ENCODE measurements around the gene PNPLA7. TPM values are rescaled to one million over a fixed set of nuclear protein-coding genes. Genes with fewer than 3 reads are reported as not detected.
A peak's percentile ranks its signal among the peaks of the same experiment; 100 is the strongest.

Gene PNPLA7
- total RNA-seq, 3 donors from 2014 or later (not counting 1 experiment from before 2014, with no cell fraction given), result 4.3 to 6.4 (median 4.9) TPM

DNA sequence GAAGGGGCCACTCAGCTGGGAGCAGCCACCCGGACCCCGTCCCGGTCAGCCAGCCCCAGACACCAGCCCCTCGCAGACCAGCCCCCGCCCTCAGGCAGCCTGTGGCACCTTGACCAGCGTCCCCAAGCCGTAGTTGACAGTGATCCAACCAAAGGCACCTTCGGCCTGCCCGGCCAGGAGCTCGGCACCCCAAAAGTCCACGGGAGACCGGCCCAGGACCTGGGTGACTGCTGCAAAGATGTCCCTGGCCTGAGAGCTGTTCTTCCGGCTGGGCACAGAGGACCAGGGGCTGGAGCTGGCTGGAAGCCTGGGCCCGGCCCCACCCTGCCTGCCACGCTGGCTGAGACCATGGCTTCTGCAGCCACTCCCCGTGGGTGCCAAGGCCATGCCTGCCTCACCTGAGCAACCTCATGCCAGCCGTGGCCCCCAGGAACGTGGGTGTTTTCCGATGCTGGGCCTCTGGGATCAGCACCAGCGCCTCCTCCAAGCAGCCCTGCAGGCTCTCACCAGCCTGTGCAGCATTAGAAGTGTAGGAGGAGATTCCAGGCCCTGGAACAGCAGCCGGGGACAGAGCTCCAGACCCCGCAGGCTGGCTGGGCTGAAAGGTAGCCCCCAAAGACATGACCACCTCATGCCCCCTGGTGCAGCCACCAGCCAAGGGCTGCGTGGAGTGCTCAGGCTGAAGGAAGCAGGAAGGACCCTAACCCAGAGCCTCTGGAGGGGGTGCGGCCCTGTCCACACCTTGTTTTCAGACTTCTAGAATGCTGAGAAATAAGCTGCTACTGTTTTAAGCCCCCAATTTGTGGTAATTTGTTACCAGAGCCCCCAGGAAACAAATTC is 113.2 kb downstream of the PNPLA7 start:
- DNase-seq, result no peak
- peaks cover 4% of the 10 kb centered on the region in 2 donors for H3K4me1 Mint-ChIP-seq
- peaks cover 2 to 4% of the 10 kb centered on the region in 2 donors for H3K27me3 Mint-ChIP-seq (ENCODE audit: low read depth in 2 of 2)
- TF ChIP-seq, protein P1, sequence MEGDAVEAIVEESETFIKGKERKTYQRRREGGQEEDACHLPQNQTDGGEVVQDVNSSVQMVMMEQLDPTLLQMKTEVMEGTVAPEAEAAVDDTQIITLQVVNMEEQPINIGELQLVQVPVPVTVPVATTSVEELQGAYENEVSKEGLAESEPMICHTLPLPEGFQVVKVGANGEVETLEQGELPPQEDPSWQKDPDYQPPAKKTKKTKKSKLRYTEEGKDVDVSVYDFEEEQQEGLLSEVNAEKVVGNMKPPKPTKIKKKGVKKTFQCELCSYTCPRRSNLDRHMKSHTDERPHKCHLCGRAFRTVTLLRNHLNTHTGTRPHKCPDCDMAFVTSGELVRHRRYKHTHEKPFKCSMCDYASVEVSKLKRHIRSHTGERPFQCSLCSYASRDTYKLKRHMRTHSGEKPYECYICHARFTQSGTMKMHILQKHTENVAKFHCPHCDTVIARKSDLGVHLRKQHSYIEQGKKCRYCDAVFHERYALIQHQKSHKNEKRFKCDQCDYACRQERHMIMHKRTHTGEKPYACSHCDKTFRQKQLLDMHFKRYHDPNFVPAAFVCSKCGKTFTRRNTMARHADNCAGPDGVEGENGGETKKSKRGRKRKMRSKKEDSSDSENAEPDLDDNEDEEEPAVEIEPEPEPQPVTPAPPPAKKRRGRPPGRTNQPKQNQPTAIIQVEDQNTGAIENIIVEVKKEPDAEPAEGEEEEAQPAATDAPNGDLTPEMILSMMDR (IDR thresholded peaks at IDR 0.05), result no peak
- H3K36me3 ChIP-seq (ENCODE audit: control insufficient read depth, insufficient read depth, low read length), result no peaks in the 10 kb centered on the region
- H3K4me3 Mint-ChIP-seq, result no peak overlapping the region
- H3K4me1 ChIP-seq (ENCODE audit: control insufficient read depth, insufficient read depth, low read length), result peaks cover 29% of the 10 kb centered on the region
- no peak overlapping the region for H3K27ac Mint-ChIP-seq
- 91% methylated on average over 24 of the region's 24 CpGs for WGBS (ENCODE audit: insufficient coverage)
- H3K36me3 Mint-ChIP-seq, result no peaks in the 10 kb centered on the region
- intact Hi-C loops (cut with micrococcal nuclease), result no loop called here
- H3K27me3 ChIP-seq (ENCODE audit: control insufficient read depth, insufficient read depth, low read length), result peaks cover 2% of the 10 kb centered on the region
- no peak overlapping the region for H3K27ac ChIP-seq (ENCODE audit: low read length)
- no peaks in the 10 kb centered on the region for H3K9me3 Mint-ChIP-seq
- no peaks in the 10 kb centered on the region for H3K9me3 ChIP-seq (ENCODE audit: control insufficient read depth, insufficient read depth, low read length)
- no peak overlapping the region for H3K4me3 ChIP-seq (ENCODE audit: low read length)
- ATAC-seq, result no peak

DNA sequence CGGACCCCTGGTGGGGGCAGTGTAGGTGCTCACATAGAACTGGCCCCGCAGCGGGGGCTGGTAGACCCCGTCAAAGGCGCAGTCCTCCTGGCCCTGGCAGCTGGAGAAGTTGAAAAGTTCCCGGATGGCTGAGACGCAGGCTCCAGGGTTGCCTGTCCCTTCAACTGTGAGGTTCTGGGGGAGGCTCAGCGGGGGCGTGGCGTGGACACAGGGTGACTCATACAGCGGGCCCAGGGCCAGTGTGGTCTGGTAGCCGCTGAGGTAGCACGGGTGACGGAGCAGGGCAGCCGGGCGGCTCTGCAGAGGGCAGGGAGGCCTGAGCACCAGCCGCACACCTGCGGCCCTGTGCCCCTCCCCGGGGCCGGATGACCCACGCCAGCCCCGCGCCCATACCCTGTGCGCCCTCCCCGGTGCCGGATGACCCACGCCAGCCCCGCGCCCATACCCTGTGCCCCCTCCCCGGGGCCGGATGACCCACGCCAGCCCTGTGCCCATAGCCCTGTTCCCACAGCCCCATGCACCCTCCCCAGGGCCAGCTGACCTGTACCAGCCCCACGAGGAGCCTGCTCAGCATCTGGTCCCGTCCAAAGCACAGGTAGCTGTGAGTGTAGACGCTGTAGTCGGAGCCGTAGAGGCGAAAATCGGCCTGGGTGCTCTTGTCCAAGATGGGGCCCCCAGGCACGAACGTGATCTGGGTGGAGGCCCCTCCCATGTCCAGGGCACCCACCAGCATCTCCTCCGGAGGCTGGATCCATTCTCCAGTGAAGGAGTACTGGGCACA is 114.0 kb downstream of the PNPLA7 start:
- 78% methylated on average over 42 of the region's 42 CpGs for WGBS (ENCODE audit: insufficient coverage)
- H3K27ac Mint-ChIP-seq, result no peak overlapping the region
- H3K4me3 Mint-ChIP-seq, result no peak overlapping the region
- no peaks in the 10 kb centered on the region for H3K36me3 Mint-ChIP-seq
- peak in 1 of 3 donors; percentile 9 for ATAC-seq
- H3K27me3 Mint-ChIP-seq (ENCODE audit: low read depth in 2 of 2), result no peaks in the 10 kb centered on the region
- Histone ChIP-seq H3K27me3 (ENCODE audit: control insufficient read depth, insufficient read depth, low read length) (no peaks in the 10 kb centered on the region), H3K4me1 (ENCODE audit: control insufficient read depth, insufficient read depth, low read length) (peaks cover 26% of the 10 kb centered on the region), H3K4me3 (ENCODE audit: low read length) (no peak overlapping the region), H3K9me3 (ENCODE audit: control insufficient read depth, insufficient read depth, low read length) (no peaks in the 10 kb centered on the region), H3K36me3 (ENCODE audit: control insufficient read depth, insufficient read depth, low read length) (no peaks in the 10 kb centered on the region), H3K27ac (ENCODE audit: low read length) (no peak overlapping the region)
- no peaks in the 10 kb centered on the region for H3K4me1 Mint-ChIP-seq
- DNase-seq, result no peak
- TF ChIP-seq, protein P1 (IDR thresholded peaks at IDR 0.05), result no peak
- no peaks in the 10 kb centered on the region for H3K9me3 Mint-ChIP-seq
- intact Hi-C loops (cut with micrococcal nuclease), result no loop called here

DNA sequence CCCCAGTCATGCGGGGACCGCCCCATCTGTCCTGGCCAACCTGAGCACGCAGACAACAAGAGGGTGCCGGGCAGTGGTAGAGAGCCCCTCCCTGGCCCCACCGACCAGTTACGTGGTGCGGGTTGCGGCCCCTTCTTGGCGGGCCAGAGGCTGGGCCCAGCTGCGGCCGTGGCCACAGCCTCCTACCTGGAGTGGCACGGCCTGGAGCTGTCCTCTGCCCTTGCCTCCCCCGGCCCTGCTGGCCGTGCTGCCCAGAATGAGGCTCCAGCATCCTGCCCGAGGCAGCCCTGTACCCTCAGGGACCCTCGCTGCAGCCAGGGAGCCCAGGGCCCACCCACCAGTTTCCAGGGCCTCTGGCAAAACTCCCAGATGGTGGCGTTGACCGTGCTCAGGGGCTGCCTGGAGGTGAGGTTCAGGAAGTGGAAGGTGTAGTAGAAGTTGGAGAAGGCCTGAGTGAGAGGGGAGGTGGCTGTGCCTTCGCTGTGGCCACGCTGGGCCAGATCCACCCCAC is 114.8 kb downstream of the PNPLA7 start:
- Mint-ChIP-seq H3K9me3 (no peaks in the 10 kb centered on the region), H3K4me3 (no peak overlapping the region), H3K27me3 (ENCODE audit: low read depth in 2 of 2) (no peaks in the 10 kb centered on the region), H3K27ac (no peak overlapping the region), H3K36me3 (no peaks in the 10 kb centered on the region), H3K4me1 (no peaks in the 10 kb centered on the region)
- Histone ChIP-seq H3K27me3 (ENCODE audit: control insufficient read depth, insufficient read depth, low read length) (no peaks in the 10 kb centered on the region), H3K4me3 (ENCODE audit: low read length) (no peak overlapping the region), H3K36me3 (ENCODE audit: control insufficient read depth, insufficient read depth, low read length) (no peaks in the 10 kb centered on the region), H3K4me1 (ENCODE audit: control insufficient read depth, insufficient read depth, low read length) (peaks cover 24% of the 10 kb centered on the region), H3K9me3 (ENCODE audit: control insufficient read depth, insufficient read depth, low read length) (no peaks in the 10 kb centered on the region), H3K27ac (ENCODE audit: low read length) (no peak overlapping the region)
- TF ChIP-seq, protein P1 (IDR thresholded peaks at IDR 0.05), result no peak
- DNase-seq (no peak), ATAC-seq (no peak)
- intact Hi-C loops (cut with micrococcal nuclease), result no loop called here
- WGBS (ENCODE audit: insufficient coverage), result 79% methylated on average over 20 of the region's 20 CpGs
